Panc1 (cell line): ENCODE results near the gene RASEF. TPM values are rescaled to one million over a fixed set of nuclear protein-coding genes. Genes with fewer than 3 reads are reported as not detected.

Experiments
- ATAC-seq: fragments of 200-7000 bp; cut with Tn5 transposase; 2 replicates; pipeline ENCODE4 v1.9.1; 2020; ENCODE audit warnings: mild to moderate bottlenecking, moderate library complexity
- BruUV-seq: library from RNA; stranded (reverse); fragments of 400-500 nt; replicated peaks from 2 replicates; lab custom pipeline; 2021; lab: Mats Ljungman, UMichigan
- CTCF ChIA-PET: fragments of 300-600 bp; sonication (Branson Sonifier 250); formaldehyde crosslinking; loops from one replicate; lab custom pipeline; 2022; ENCODE audit warnings: antibody characterized with exemption; lab: Charles Lee
- POLR2A ChIA-PET: fragments of 300-600 bp; sonication (Branson Sonifier 250); formaldehyde crosslinking; loops from one replicate; lab custom pipeline; 2022; ENCODE audit warnings: antibody characterized with exemption; lab: Charles Lee
- DNase-seq: peaks from one replicate; pipeline ENCODE4 v3.0.0-alpha.2; 2010; ENCODE audit warnings: low read depth, low spot score
- H3K27ac ChIP-seq: 2 replicates; pipeline ENCODE4 v1.5.1; 2011; ENCODE audit warnings: mild to moderate bottlenecking, low read length, inconsistent platforms
- H3K27me3 ChIP-seq: fragments of 200-500 bp; sonication (Bioruptor generic); 2 replicates; pipeline ENCODE4 v1.6.0; 2014; ENCODE audit warnings: low read length, inconsistent platforms; ENCODE audit not compliant: control insufficient read depth, insufficient read depth
- H3K36me3 ChIP-seq: fragments of 200-500 bp; sonication (Bioruptor generic); 2 replicates; pipeline ENCODE4 v1.5.1; 2014; ENCODE audit warnings: inconsistent platforms, mild to moderate bottlenecking, low read length, moderate library complexity; ENCODE audit not compliant: control insufficient read depth, insufficient read depth
- H3K4me1 ChIP-seq: 2 replicates; pipeline ENCODE4 v1.5.1; 2011; ENCODE audit warnings: inconsistent platforms, mild to moderate bottlenecking, low read length, moderate library complexity; ENCODE audit not compliant: control insufficient read depth, insufficient read depth
- H3K4me3 ChIP-seq, 2 experiments: 2 replicates each; pipeline ENCODE4 v1.5.1; 2011 to 2012; ENCODE audit warnings: low read depth in 2 of 2, low read length in 2 of 2, mild to moderate bottlenecking in 2 of 2, inconsistent platforms in 1 of 2, moderate library complexity in 1 of 2
- H3K9me3 ChIP-seq: fragments of 200-500 bp; sonication (Bioruptor generic); 2 replicates; pipeline ENCODE4 v1.5.1; 2014; ENCODE audit warnings: low read depth, mild to moderate bottlenecking, inconsistent platforms, low read length, moderate library complexity; ENCODE audit not compliant: control insufficient read depth, insufficient read depth
- CTCF ChIP-seq: fragments of 450-650 bp; IDR thresholded peaks from 2 replicates; pipeline ENCODE4 v1.5.1; 2017; ENCODE audit warnings: mild to moderate bottlenecking
- POLR2AphosphoS5 ChIP-seq: IDR thresholded peaks from 2 replicates; pipeline ENCODE4 v1.6.1; 2012; ENCODE audit warnings: mild to moderate bottlenecking, low read depth, low read length, moderate library complexity
- REST ChIP-seq, 2 experiments: IDR thresholded peaks; 2 replicates each; pipeline ENCODE4 v1.6.1; 2011 to 2012; ENCODE audit warnings: low read depth in 2 of 2, control low read depth in 1 of 2, low read length in 1 of 2, mild to moderate bottlenecking in 1 of 2, moderate library complexity in 1 of 2; ENCODE audit not compliant: insufficient read depth in 1 of 2
- SIN3A ChIP-seq: IDR thresholded peaks from 2 replicates; pipeline ENCODE4 v1.6.1; 2012; ENCODE audit warnings: low read depth, mild to moderate bottlenecking, low read length, moderate library complexity, borderline replicate concordance; ENCODE audit not compliant: insufficient read depth
- TCF7L2 ChIP-seq: IDR thresholded peaks from 2 replicates; pipeline ENCODE4 v1.6.1; 2011; ENCODE audit warnings: mild to moderate bottlenecking, low read depth, low read length, inconsistent platforms
- in situ Hi-C: cut with HindIII; loops from 2 replicates; pipeline ENCODE4 v1.10.0; 2016; ENCODE audit warnings: low sequenced_read_pairs, low pct_unique_long_range_greater_than_20kb
- intact Hi-C: fragments of 100-400 bp; cut with micrococcal nuclease; formaldehyde crosslinking; loops from one replicate; pipeline ENCODE4 v1.10.0; 2022; ENCODE audit not compliant: unreplicated experiment
- total RNA-seq: library from RNA; stranded (reverse); gene quantifications from one replicate; pipeline ENCODE4 v1.2.1, GENCODE V29; 2021; ENCODE audit not compliant: unreplicated experiment

The RASEF gene
- total RNA-seq, 1 experiment from 2014 or later: 2.9 TPM

GRCh38 chr9:82957529-82958379 lies 105.2 kb downstream of the RASEF start:
- Histone ChIP-seq H3K27ac (no peak overlapping the region), H3K4me3 (no peak overlapping the region), H3K4me1 (no peaks in the 10 kb centered on the region), H3K9me3 (no peaks in the 10 kb centered on the region), H3K27me3 (no peaks in the 10 kb centered on the region), H3K36me3 (no peaks in the 10 kb centered on the region)
- in situ Hi-C loops: no loop called here
- ChIA-PET POLR2A (no interaction called here), CTCF (no interaction called here)
- no TSS peak for BruUV-seq
- intact Hi-C loops: no loop called here
- no peak for TF ChIP-seq TCF7L2
- ATAC-seq (no peak), DNase-seq (no peak)

- CTCF ChIA-PET: no interaction called here
- POLR2A ChIA-PET: no interaction called here
- no peak for DNase-seq
- TF ChIP-seq POLR2AphosphoS5 (no peak), REST (IDR thresholded peaks at IDR 0.05; ENCODE audit: insufficient read depth in 1 of 2, low read depth in 2 of 2, low read length in 1 of 2) (no peak), SIN3A (no peak), CTCF (no peak), TCF7L2 (no peak)
- Histone ChIP-seq H3K4me3 (no peak overlapping the region), H3K27ac (no peak overlapping the region), H3K9me3 (no peaks in the 10 kb centered on the region), H3K4me1 (no peaks in the 10 kb centered on the region), H3K27me3 (no peaks in the 10 kb centered on the region), H3K36me3 (no peaks in the 10 kb centered on the region)
- no TSS peak for BruUV-seq
- intact Hi-C loops (no loop called here), in situ Hi-C loops (no loop called here)
- no peak for ATAC-seq
Observed at GRCh38 chr9:82949203-82949602, 113.7 kb downstream of the RASEF start.

- Histone ChIP-seq H3K36me3 (no peaks in the 10 kb centered on the region), H3K27me3 (no peaks in the 10 kb centered on the region), H3K9me3 (no peaks in the 10 kb centered on the region), H3K4me1 (no peaks in the 10 kb centered on the region), H3K4me3 (no peak overlapping the region), H3K27ac (no peak overlapping the region)
- ChIA-PET POLR2A (no interaction called here), CTCF (no interaction called here)
- DNase-seq: no peak
- in situ Hi-C loops (no loop called here), intact Hi-C loops (no loop called here)
- BruUV-seq: no TSS peak
- ATAC-seq: no peak
- TF ChIP-seq TCF7L2 (no peak), SIN3A (no peak), CTCF (no peak), POLR2AphosphoS5 (no peak), REST (IDR thresholded peaks at IDR 0.05; ENCODE audit: insufficient read depth in 1 of 2, low read depth in 2 of 2, low read length in 1 of 2) (no peak)
Observed at GRCh38 chr9:82940376-82940775, 122.6 kb downstream of the RASEF start.
